ENCODE measurements around the gene RNF181.

DNA sequence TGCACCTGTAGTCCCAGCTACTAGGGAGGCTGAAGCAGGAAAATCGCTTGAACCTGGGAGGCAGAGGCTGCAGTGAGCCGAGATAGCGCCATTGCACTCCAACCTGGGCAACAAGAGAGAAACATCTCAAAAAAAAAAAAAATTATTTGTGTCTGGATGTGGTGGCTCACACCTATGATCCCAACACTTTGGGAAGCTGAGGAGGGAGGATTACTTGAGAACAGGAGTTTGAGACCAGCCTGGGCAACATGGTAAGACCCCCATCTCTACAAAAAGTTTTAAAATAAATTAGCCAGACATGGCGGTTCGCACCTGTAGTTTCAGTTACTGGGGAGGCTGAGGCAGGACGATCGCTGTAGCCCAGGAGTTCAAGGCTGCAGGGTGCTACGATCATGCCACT is 19.8 kb upstream of the RNF181 start:
- TF ChIP-seq, protein P1, sequence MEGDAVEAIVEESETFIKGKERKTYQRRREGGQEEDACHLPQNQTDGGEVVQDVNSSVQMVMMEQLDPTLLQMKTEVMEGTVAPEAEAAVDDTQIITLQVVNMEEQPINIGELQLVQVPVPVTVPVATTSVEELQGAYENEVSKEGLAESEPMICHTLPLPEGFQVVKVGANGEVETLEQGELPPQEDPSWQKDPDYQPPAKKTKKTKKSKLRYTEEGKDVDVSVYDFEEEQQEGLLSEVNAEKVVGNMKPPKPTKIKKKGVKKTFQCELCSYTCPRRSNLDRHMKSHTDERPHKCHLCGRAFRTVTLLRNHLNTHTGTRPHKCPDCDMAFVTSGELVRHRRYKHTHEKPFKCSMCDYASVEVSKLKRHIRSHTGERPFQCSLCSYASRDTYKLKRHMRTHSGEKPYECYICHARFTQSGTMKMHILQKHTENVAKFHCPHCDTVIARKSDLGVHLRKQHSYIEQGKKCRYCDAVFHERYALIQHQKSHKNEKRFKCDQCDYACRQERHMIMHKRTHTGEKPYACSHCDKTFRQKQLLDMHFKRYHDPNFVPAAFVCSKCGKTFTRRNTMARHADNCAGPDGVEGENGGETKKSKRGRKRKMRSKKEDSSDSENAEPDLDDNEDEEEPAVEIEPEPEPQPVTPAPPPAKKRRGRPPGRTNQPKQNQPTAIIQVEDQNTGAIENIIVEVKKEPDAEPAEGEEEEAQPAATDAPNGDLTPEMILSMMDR (IDR thresholded peaks at IDR 0.05), result no peak
- no peak for TF ChIP-seq POLR2A (IDR thresholded peaks at IDR 0.05)

Measured in right lobe of liver (tissue), 4 donors.